ENCODE measurements around the gene IL15. TPM values are rescaled to one million over a fixed set of nuclear protein-coding genes. Genes with fewer than 3 reads are reported as not detected.
A peak's percentile ranks its signal among the peaks of the same experiment; 100 is the strongest.
"Not testable (repeated sequence)": the region's sequence is repeated elsewhere in the genome, so short reads cannot be mapped to it uniquely, and the experiment has no call there.

Gene IL15
- total RNA-seq, 1 donor from 2014 or later, result 2.2 TPM

GRCh38 chr4:141702472-141703182 is 66.2 kb downstream of the IL15 start:
- DNase-seq (ENCODE audit: low read depth, low spot score), result no peak

GRCh38 chr4:141703497-141703896 is 67.1 kb downstream of the IL15 start:
- no peak for DNase-seq (ENCODE audit: low read depth, low spot score)

- no peak for DNase-seq (ENCODE audit: low read depth, low spot score)
Observed at GRCh38 chr4:141705048-141705746, 68.8 kb downstream of the IL15 start.

GRCh38 chr4:141705747-141706377 is 69.5 kb downstream of the IL15 start:
- DNase-seq (ENCODE audit: low read depth, low spot score), result no peak

- no peak for DNase-seq (ENCODE audit: low read depth, low spot score)
Observed at GRCh38 chr4:141706445-141706844, 70.1 kb downstream of the IL15 start.

- DNase-seq (ENCODE audit: low read depth, low spot score), result no peak
Observed at GRCh38 chr4:141711211-141711610, 74.8 kb downstream of the IL15 start.

- DNase-seq (ENCODE audit: low read depth, low spot score), result no peak
Observed at GRCh38 chr4:141713185-141713584, 76.8 kb downstream of the IL15 start.

GRCh38 chr4:141713771-141714445 is 77.5 kb downstream of the IL15 start:
- no peak for DNase-seq (ENCODE audit: low read depth, low spot score)

- DNase-seq (ENCODE audit: low read depth, low spot score), result no peak
Observed at GRCh38 chr4:141719585-141719984, 83.2 kb downstream of the IL15 start.

- DNase-seq (ENCODE audit: low read depth, low spot score), result no peak
Observed at GRCh38 chr4:141721174-141721573, 84.8 kb downstream of the IL15 start.

GRCh38 chr4:141724646-141725045 is 88.3 kb downstream of the IL15 start:
- no peak for DNase-seq (ENCODE audit: low read depth, low spot score)

GRCh38 chr4:141727420-141727819 is 91.0 kb downstream of the IL15 start:
- DNase-seq (ENCODE audit: low read depth, low spot score), result no peak

GRCh38 chr4:141730805-141731204 is 94.4 kb downstream of the IL15 start:
- DNase-seq (ENCODE audit: low read depth, low spot score), result no peak

GRCh38 chr4:141731481-141731880 is 95.1 kb downstream of the IL15 start:
- no peak for DNase-seq (ENCODE audit: low read depth, low spot score)

GRCh38 chr4:141739636-141740035 is 103.3 kb downstream of the IL15 start:
- no peak for DNase-seq (ENCODE audit: low read depth, low spot score)

GRCh38 chr4:141746026-141746425 is 109.6 kb downstream of the IL15 start:
- no peak for DNase-seq (ENCODE audit: low read depth, low spot score)

- DNase-seq (ENCODE audit: low read depth, low spot score), result not testable (repeated sequence)
Observed at GRCh38 chr4:141751806-141752205, 115.4 kb downstream of the IL15 start.

GRCh38 chr4:141757287-141757686 is 120.9 kb downstream of the IL15 start:
- DNase-seq (ENCODE audit: low read depth, low spot score), result no peak

- no peak for DNase-seq (ENCODE audit: low read depth, low spot score)
Observed at GRCh38 chr4:141759796-141760425, 123.5 kb downstream of the IL15 start.

- no peak for DNase-seq (ENCODE audit: low read depth, low spot score)
Observed at GRCh38 chr4:141761926-141762325, 125.5 kb downstream of the IL15 start.

GRCh38 chr4:141763374-141763773 is 127.0 kb downstream of the IL15 start:
- peak; percentile 78 for DNase-seq (ENCODE audit: low read depth, low spot score)

- DNase-seq (ENCODE audit: low read depth, low spot score), result peak; percentile 71
Observed at GRCh38 chr4:141768954-141769353, 132.6 kb downstream of the IL15 start.

Data from pulmonary artery endothelial cell (primary cell).